ENCODE measurements around the gene VWF.

Gene VWF

DNA sequence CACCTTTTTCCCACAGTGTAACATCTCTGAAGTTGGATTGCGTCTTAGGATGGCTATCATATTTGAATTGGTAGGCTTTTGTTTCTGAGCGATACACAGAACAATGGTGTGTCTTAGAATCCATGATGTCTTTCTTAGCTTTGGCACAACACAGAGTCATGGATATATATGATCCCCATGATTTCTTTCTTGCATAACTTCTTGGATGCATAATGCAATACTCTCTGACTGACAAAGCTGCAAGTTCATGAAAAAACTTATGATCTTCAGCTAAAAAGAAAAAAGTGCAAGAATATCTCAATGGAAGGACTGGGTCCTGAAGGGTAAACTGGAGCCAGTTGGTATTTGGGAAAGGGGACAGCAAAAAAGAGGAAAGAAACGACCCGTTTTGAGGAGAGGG is 48.1 kb downstream of the VWF start:
- Histone ChIP-seq H3K4me2 (ENCODE audit: low read length) (no peak overlapping the region), H3K4me1 (ENCODE audit: insufficient read depth, low read length, severe bottlenecking) (no peaks in the 10 kb centered on the region), H3K36me3 (ENCODE audit: insufficient read depth, low read length) (no peaks in the 10 kb centered on the region), H4K20me1 (ENCODE audit: insufficient read depth, low read length) (no peaks in the 10 kb centered on the region), H3K9me3 (ENCODE audit: low read length) (no peaks in the 10 kb centered on the region), H3K9ac (ENCODE audit: low read length) (no peak overlapping the region), H3K27me3 (ENCODE audit: insufficient read depth, low read length) (no peaks in the 10 kb centered on the region), H3K27ac (ENCODE audit: low read depth, low read length, poor library complexity, severe bottlenecking) (no peak overlapping the region), H3F3A (ENCODE audit: insufficient read depth, low read length) (no peaks in the 10 kb centered on the region), H3K4me3 (ENCODE audit: low read depth, low read length, poor library complexity, severe bottlenecking) (no peak overlapping the region), H2AFZ (ENCODE audit: low read length) (no peak overlapping the region), H3K9me2 (ENCODE audit: low read depth, low read length) (no peaks in the 10 kb centered on the region), H3K79me2 (ENCODE audit: insufficient read depth, low read length) (no peaks in the 10 kb centered on the region)
- no peak for TF ChIP-seq EZH2 (IDR thresholded peaks at IDR 0.05; ENCODE audit: borderline replicate concordance, low read length)
- TF ChIP-seq, protein P1, sequence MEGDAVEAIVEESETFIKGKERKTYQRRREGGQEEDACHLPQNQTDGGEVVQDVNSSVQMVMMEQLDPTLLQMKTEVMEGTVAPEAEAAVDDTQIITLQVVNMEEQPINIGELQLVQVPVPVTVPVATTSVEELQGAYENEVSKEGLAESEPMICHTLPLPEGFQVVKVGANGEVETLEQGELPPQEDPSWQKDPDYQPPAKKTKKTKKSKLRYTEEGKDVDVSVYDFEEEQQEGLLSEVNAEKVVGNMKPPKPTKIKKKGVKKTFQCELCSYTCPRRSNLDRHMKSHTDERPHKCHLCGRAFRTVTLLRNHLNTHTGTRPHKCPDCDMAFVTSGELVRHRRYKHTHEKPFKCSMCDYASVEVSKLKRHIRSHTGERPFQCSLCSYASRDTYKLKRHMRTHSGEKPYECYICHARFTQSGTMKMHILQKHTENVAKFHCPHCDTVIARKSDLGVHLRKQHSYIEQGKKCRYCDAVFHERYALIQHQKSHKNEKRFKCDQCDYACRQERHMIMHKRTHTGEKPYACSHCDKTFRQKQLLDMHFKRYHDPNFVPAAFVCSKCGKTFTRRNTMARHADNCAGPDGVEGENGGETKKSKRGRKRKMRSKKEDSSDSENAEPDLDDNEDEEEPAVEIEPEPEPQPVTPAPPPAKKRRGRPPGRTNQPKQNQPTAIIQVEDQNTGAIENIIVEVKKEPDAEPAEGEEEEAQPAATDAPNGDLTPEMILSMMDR (IDR thresholded peaks at IDR 0.05; ENCODE audit: low read length): no peak

DNA sequence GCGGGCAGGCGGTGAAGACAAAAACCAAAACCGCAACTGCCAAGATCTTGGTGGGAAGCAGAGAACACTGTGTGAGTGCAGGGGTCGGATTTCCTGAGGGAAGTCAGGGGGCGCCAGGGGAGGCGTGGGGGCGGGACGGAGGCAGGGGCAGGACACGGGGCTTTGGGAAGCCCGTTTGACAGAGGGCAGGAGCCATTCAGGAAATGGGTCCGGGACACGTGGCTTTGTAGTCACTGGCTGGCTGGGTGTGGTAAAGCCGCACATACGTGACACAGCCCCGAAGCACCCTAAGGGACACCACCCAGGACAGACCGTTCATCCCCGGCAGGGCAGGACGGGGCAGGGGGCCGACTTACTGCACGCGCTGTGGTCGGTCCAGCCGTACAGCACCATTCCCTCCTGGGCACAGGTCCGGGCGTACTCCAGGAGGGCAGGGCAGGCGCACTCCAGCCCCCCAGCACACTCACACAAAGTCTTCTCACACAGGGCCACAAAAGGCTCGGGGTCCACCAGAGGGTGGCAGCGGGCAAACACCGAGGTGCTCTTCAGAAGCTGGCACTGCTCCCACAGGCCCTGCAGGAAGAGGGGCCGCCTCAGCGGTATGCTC is 49.4 kb downstream of the VWF start:
- Histone ChIP-seq H3K27me3 (ENCODE audit: insufficient read depth, low read length) (no peaks in the 10 kb centered on the region), H3K36me3 (ENCODE audit: insufficient read depth, low read length) (no peaks in the 10 kb centered on the region), H3K27ac (ENCODE audit: low read depth, low read length, poor library complexity, severe bottlenecking) (no peak overlapping the region), H3K9me2 (ENCODE audit: low read depth, low read length) (no peaks in the 10 kb centered on the region), H3K9me3 (ENCODE audit: low read length) (no peaks in the 10 kb centered on the region), H3K4me3 (ENCODE audit: low read depth, low read length, poor library complexity, severe bottlenecking) (no peak overlapping the region), H3K4me2 (ENCODE audit: low read length) (no peak overlapping the region), H3K9ac (ENCODE audit: low read length) (no peak overlapping the region), H2AFZ (ENCODE audit: low read length) (no peak overlapping the region), H3K79me2 (ENCODE audit: insufficient read depth, low read length) (no peaks in the 10 kb centered on the region), H3K4me1 (ENCODE audit: insufficient read depth, low read length, severe bottlenecking) (no peaks in the 10 kb centered on the region), H4K20me1 (ENCODE audit: insufficient read depth, low read length) (no peaks in the 10 kb centered on the region), H3F3A (ENCODE audit: insufficient read depth, low read length) (no peaks in the 10 kb centered on the region)
- TF ChIP-seq EZH2 (IDR thresholded peaks at IDR 0.05; ENCODE audit: borderline replicate concordance, low read length): no peak
- TF ChIP-seq, protein P1 (IDR thresholded peaks at IDR 0.05; ENCODE audit: low read length): no peak

DNA sequence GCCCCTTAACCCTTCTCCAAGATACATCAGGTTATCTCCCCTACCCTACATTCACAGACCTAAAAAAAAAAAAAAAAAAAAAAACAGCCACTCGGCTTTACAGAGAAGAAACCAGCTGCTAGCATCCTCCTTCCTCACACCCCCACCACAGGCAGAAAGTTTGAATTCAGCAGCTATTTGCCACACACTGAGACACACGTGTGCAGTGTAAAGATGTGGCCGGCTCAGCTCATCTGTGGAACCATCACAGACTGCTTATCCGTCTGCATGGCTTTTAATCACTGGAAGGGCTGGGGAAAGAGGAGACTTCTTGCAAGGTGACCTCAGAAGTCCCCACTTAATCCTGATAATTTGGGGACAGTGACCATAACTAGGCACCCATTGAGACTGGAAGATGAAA is 50.0 kb downstream of the VWF start:
- Histone ChIP-seq H4K20me1 (ENCODE audit: insufficient read depth, low read length) (no peaks in the 10 kb centered on the region), H3K79me2 (ENCODE audit: insufficient read depth, low read length) (no peaks in the 10 kb centered on the region), H3K4me3 (ENCODE audit: low read depth, low read length, poor library complexity, severe bottlenecking) (no peak overlapping the region), H3K9ac (ENCODE audit: low read length) (no peak overlapping the region), H3K9me3 (ENCODE audit: low read length) (no peaks in the 10 kb centered on the region), H3F3A (ENCODE audit: insufficient read depth, low read length) (no peaks in the 10 kb centered on the region), H3K4me1 (ENCODE audit: insufficient read depth, low read length, severe bottlenecking) (no peaks in the 10 kb centered on the region), H2AFZ (ENCODE audit: low read length) (no peak overlapping the region), H3K27me3 (ENCODE audit: insufficient read depth, low read length) (no peaks in the 10 kb centered on the region), H3K9me2 (ENCODE audit: low read depth, low read length) (no peaks in the 10 kb centered on the region), H3K4me2 (ENCODE audit: low read length) (no peak overlapping the region), H3K27ac (ENCODE audit: low read depth, low read length, poor library complexity, severe bottlenecking) (no peak overlapping the region), H3K36me3 (ENCODE audit: insufficient read depth, low read length) (no peaks in the 10 kb centered on the region)
- TF ChIP-seq, protein P1 (IDR thresholded peaks at IDR 0.05; ENCODE audit: low read length): no peak
- no peak for TF ChIP-seq EZH2 (IDR thresholded peaks at IDR 0.05; ENCODE audit: borderline replicate concordance, low read length)

Measured in OCI-LY1 (cell line).